HG02970 (cell line): Measurements from ENCODE around the gene CALCB.
"Not testable (repeated sequence)": the region's sequence is repeated elsewhere in the genome, so short reads cannot be mapped to it uniquely, and the experiment has no call there.

Source experiments
- ATAC-seq: cut with Tn5 transposase; IDR thresholded peaks from one replicate; pipeline ENCODE4 v1.9.1; 2021; ENCODE audit warnings: mild to moderate bottlenecking, moderate library complexity, moderate number of reproducible peaks; ENCODE audit not compliant: unreplicated experiment, low FRiP score

The CALCB gene, protein sequence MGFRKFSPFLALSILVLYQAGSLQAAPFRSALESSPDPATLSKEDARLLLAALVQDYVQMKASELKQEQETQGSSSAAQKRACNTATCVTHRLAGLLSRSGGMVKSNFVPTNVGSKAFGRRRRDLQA

DNA sequence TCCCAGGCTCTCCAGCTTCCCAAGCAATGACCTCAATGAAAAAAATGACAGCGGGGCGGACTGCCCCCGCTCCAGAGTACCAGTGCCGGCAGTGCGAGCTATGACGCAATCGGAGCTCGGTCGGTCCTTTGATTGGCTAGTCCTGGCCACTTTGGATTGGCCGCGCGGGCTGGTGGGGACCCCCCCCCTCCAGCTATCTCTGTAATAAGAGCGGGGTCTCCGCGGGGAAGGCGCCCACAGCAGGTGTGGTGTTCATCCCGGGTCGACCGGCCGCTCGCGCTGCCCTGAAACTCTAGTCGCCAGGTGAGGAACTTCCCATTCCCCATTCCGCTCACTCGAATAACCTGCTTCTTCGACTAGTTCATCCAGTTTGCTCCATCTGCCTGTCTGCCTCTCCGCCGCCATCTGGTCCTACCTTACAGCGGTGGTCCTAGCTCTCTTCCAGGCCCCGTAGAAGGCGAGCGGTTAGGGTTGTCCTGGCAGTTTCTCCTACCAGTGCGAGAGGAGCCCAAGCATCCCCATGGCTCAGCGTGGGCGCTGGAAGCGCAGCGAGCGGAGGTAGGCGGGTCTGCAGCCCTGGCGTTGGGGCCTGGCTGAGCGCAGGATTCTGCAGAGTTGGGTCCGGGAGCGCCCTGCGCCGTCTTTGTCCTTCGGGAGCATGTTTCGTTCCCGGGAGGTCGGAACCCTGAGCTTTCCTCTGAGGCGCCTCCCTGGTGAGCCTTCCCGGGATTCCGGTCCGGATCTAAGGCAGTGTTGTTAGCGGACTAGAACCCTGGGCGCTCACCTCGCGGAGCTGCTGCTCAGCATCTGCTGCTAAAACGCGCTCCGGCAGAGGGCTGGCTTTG lies at the start of gene CALCB:
CALCB (plus strand) TSS at position 233 of the 845 bp plus-strand sequence. CDS start 1,126 bp downstream, outside the sequence.
- no peak for ATAC-seq

DNA sequence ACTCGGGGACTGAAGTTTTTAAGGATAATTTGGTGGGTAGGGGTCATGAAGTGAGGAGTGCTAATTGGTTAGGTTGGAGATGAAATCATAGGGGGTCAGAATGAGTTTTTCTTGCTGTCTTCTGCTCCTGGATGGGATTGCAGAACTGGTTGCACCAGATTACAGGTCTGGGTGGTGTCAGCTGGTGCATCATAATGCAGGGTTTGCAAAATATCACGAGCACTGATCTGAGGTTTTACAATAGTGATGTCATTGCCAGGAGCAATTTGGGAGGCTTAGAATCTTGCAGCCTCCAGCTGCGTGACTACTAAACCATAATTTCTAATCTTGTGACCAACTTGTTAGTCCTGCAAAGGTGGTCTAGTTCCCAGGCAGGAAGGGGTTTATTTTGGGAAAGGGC lies 46.4 kb upstream of the CALCB start:
- no peak for ATAC-seq

DNA sequence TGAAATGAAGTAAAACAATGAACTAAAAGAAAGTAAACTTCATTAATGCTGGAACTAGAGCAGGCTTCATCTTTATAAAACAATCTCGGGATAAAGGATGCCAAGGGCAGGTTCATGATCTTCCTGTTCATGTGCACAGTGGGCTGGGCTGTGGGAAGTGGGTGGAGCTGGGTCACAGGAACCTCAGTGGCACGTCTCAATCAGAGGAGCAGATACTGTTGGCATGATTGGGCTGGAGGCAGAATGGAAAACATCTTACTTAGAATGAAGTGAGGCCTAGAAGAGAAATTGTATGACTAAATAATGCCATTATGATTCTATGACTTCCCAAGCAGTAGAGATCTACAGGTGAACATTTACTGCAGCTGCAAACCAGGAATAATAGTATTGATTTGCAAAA lies 45.4 kb upstream of the CALCB start:
- no peak for ATAC-seq

DNA sequence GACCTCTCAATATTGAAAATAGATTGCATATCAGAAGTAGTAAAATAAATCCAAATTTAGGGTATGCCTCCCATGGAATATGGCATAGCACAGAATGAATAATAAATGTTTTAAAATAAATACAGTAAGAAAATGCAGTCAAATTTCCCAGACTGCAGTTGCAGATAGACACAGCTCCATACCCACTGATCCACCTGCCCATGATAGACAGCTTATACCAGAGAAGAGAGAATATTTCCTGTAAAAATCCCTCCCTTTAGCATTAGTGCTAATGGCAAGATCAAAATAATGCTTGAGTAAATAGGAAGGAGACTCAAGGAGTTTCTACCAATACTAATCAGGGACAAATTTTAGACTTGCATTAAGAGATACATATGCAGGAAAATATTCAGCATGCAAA lies 45.0 kb upstream of the CALCB start:
- ATAC-seq = no peak

DNA sequence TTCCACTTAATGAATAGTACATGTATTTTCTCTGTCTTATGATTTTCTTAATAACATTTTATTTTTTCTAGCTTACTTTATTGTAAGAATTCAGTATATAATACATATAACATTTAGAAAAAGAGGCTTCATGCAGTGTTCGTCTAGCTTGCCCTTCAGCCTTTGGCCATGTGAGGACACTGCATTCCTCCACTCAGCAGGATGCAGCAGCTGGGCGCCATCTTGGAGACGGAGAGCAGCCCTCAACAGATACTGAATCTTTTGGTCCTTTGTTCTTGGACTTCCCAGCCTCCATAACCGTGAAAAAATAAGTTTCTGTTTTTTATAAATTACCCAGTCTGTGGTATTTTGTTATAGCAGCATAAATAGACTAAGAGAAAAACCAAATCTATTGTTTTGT lies 41.4 kb upstream of the CALCB start:
- ATAC-seq = not testable (repeated sequence)

DNA sequence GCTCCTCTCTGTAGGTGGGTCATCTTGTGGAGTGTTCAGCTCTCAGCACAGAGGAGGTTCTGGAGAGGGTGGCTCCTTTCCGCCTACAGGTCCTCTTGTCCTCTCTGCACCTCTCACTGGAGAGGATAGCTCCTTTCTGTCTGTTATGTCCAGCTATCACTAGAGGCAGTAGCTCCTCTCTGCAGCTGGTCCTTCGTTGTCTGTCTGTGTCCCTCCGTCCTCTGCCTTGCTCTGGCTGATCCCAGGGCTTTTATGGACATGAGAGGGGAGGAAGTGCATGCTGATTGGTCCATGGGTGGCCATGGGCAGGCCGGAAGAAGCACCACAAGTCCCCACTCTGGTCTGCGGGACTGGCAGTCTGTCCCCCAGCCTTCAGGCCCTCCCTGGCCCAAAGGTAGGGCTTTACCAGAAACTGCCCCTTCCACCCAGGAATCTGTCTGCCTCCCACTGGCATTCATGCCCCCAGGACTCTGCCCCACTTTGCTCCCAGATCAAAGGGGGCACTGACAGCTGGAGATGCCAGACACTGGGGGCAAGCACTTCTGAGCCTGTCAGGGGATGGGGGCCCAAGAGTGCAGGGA lies 38.6 kb upstream of the CALCB start:
- no peak for ATAC-seq

DNA sequence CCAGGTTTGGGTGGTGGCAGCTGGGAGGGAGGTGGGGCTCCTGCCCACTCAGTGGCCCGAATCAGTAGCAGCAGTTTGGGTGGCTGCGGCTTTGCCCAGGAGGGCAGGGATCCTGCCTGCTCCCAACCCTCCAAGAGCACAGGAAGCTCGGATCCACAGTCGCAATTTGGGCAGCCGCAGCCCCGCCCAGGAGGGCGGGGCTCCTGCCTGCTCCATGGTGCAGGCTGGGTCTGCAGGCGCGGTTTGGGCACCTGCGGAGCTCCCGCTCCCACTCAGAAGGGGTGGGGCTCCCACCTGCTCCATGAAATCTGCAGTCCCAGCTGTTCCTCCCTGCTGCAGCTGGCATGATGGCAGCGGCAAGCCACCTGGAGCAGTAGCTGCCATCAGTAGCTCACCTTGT lies 38.1 kb upstream of the CALCB start:
- ATAC-seq = no peak

DNA sequence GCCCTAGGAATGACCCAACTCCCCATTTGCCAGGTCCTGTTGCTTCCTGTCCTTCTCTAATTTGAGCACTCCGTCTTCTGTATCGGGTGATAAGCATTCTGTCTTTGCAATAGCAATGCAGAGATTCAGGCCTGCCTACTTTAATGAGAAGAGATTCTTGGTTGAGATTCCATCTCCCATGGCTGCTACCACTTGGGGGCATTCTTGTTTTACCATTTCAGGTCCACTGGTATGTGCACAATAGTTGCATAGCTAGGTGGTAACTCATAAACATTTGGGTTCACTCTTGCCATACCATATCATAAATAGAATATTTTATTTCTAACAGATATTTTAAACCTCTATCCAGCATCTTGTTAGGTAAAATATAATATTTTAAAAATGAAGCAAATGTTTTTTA lies 34.4 kb upstream of the CALCB start:
- no peak for ATAC-seq

DNA sequence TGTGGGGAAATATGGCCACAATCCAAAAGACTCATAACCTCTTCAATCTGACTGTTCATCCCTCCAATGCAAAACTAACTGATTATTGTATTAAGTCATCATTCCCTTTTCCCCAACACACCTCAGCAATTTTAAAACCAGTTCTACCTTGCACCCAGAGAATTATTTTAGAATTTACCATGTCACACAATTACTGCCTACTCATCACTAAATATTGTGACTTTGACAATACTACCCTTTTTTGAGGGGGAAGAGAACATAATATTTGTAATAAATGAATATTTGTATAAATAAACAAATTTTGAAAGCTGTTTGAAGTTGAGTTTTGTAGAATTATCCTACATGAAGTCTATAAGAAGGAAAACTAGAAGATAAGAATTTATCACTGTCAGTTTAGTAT lies 28.2 kb upstream of the CALCB start:
- ATAC-seq = no peak

DNA sequence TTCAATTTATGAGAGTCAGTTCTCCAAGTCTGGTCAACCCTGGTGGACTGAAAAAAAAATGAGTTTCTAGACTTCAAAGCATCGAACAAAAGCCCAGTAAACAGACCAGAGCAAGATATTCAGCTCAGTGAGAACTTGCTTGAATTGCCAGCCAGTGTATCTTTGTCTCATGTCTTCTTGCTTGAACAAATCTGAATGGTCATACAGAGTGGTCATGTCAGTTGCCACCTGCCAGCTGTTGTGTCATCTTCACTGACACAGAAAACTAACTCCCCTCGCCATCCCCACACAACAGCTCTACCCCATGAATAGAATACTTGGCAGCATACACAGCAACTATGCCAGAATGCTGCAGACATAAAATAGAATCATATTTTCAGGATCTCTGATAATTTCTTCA lies 27.5 kb upstream of the CALCB start:
- ATAC-seq = no peak

DNA sequence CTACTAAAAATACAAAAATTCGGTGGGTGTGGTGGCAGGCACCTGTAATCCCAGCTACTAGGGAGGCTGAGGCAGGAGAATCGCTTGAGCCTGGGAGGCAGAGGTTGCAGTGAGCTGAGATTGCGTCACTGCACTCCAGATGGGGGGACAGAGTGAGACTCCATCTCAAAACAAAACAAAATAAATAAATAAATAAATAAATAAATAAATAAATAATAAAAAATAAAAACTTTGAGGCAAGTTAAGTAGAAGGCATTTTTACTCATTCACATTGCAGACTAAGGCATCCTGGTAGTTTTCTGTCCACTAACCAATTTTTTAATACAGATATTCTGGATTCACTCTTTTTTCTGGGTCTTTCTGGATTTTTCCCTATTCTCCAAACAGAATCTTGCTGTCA lies 26.7 kb upstream of the CALCB start:
- not testable (repeated sequence) for ATAC-seq

DNA sequence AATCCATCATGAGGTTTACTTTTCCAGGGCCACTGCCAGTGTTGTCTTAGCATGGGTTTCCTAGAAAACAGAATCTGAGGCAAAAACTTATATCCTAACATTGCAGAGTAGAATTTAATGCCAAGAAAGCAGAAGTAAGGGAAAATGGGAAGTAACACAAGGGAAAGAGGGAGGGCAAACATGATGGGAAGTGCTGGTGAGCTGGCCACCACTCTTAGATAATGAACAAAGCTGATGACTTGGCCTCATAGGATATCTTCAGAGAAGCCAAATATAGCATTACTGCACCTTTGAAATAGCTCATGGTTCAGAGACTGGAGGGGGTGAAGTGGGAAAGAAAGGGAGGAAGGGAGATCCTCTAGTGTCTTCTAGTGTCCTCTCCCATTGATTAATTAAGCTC lies 24.8 kb upstream of the CALCB start:
- ATAC-seq = no peak

DNA sequence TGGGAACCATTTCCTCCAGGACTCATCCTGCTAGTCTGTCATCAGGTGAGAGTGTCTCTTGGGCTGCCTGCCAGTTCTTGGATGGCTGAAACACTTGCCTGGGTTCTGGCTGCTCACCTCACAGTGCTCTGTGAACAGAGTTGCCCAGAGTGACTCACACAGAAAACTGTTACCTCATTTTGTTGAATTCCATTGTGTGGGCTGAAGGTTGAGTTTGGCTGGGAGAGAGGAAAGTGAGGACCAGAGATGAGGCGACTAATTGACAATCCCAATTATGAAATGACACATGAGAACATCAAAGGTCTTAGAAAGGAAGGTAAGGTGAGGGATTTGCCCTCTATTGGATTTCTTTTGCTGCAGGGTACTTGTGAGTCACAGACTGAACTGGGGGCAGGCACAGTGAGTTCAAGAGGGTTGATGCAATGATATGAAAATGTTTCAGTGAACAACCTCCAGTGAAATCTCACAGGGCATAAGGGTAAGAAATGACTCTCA lies 20.2 kb upstream of the CALCB start:
- ATAC-seq = no peak

DNA sequence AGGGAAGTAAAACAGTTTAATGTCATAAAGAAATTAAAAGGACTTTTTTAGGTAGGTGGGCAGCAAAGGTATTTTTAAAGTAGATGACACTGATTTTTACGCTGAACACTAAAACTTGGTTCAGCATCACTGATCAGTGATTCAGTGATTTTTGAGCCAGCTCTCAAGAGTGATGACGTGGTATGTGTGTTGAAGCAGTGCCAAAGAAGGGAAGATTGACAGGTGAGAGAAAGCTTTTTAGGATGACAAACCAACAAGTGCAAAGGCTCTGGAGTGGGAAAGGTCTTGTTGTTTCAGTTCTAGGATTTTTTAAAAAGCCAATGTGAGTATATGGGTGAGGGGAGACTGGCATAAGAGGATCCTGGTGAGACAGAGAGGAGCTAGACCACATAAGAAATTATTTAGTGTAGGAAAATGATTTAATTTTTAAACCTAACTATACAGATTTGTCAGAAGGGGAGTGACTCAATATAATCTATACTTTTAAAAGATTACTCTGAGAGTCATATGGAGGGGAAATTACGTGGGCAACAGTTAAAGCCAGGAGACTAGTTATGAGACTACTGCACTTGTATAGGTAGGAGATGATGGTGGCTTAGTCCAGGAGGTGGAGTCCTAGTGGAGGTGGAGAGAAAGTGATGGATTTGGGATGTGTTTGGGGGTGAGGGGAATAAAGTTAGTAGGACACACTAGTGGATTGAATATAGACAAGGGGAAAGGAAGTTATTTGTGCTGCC lies 17.6 kb upstream of the CALCB start:
- no peak for ATAC-seq

DNA sequence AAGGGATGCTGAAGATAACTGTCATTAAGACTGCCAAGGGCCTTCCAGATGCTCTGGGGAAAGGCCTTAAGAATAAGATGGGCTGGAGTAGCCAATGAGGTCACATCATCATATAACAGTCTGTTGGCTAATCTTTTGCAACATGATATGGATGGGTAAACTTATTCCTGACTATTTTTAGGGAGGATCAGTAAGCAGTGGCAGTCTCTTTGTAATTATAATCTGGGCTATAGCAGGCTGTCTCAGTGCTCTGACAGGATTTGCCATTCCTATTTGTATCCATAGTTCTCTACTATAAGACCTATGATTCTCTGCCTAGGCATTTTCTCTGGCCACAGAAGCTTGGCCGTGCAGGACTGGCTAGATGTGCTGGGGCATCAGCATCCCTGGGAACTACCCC lies 16.1 kb upstream of the CALCB start:
- no peak for ATAC-seq

DNA sequence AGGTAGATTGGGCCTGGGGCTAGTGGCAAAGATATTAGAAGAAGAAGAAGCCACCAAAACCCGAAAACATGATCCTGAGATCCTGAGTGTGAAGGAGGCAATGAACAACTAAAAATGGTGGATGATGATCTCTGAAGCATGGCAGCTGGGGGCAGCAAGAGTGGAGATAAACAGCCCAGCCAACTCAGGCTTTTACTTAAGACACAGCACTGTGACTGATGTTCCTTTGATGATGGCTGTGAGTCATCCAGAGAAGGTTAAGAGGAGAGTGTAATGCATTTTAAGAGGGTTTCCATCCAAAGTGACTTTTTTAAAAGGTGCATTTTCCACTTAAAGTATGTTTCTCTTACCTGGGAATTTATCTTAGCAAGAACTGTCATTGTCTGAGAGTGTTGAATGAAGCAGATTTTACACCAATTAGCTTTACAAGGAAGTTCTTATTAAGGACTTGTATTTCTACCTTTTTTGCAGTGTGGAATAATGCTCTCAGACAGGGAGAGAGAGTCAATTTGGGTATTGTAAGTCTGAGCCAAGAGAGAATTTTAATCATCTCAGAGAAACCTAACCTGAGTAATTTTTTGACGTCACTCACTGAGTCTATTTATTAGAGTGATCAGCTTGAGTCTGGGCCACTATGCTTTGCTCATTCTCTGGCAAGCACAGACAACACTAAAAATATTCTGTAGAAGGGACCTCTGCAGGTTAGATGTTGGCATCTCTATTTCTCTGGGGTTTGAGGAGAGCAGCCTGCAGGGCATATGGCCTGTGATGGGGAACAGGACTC lies 14.1 kb upstream of the CALCB start:
- ATAC-seq = no peak

DNA sequence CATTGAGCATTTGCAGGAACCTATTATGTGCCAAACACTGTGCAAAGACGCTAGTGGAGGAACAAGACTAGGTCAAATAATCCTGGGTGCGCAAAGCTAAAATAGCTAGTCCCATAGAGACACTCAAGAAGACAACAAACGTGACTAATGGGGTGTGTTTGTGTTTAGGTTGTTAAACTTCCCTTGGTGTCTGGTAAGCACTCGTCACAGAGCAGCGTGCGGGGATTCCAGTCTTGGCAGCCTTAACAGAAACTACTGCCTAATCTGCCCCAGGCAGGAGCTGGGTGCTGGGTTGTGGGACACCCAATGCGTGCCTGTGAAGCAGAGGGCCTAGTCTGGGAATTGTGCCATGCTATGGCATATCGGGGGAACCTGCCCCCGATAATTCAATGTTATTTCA lies 10.8 kb upstream of the CALCB start:
- ATAC-seq = no peak

DNA sequence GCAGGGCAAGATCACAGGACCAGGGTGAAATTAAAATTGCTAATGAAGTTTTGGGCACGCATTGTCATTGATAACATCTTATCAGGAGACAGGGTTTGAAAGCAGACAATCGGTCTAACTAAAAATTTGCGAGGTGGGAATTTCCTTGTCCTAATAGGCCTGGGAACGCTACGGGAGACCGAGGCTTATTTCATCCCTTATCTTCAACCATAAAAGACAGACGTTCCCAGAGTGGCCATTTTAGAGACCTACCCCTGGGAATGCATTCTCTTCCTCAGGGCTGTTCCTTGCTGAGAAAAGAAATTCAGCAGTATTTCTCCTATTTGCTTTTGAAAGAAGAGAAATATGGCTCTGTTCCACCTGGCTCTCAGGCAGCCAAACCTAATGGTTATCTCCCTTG lies 3.6 kb upstream of the CALCB start:
- ATAC-seq = not testable (repeated sequence)

DNA sequence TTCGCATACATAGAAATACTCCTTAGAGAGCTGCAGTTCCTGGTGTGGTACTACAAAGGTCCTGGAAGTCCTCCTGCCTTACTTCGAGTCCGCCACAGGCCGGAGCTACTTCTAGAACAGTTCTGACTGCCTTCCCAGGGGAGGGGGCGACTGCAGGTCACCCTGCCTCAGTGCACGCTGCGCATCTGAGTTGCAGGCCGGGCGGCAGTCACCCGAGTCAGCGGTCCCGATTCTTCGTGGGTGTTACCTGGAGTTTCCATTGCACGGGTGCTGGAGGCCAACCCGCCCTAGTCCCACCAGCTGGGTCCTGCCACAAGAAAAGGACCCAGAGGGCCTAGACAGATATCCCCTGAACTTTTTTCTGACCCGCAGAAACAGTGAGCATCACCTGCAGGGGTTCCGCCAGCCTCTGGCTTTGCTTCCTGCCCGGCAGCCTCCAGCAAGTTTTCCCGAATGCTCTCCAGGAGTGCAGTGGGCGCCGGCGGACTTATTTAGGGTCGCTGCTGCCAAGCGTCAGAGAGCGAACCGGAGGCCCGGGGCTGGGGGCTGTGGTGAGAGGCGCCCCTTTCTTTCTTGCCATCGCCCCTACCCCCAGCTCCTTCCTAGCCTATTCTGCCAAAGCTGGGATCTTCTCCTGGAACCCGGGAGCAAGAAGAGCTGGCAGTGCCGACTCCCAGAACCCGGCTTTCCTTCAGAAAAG lies 1.7 kb upstream of the CALCB start:
- ATAC-seq = no peak
